GM12874 (cell line): ENCODE measurements around the gene IPO11.

Experiments used
- TF ChIP-seq, protein P1 (sequence below): IDR thresholded peaks from 2 replicates; pipeline ENCODE4 v1.5.1; 2011; ENCODE audit warnings: low read depth, mild to moderate bottlenecking, control low read depth, low read length, moderate library complexity; ENCODE audit not compliant: insufficient read depth

Gene IPO11

DNA sequence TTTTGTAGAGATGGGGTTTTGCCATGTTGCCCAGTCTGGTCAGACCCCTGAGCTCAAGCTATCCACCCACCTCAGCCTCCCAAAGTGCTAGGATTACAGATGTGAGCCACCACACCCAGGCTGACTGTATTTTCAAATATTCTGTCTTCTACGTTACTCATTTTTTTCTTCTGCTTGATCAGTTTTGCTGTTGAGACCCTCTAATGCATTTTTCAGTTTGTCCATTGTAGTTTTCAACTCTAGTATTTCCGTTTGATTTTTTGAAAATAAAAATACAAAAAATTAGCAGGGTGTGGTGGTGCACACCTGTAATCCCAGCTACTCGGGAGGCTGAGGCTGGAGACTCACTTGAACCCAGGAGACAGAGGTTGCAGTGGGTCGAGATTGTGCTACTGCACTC is 155.6 kb downstream of the IPO11 start:
- TF ChIP-seq, protein P1, sequence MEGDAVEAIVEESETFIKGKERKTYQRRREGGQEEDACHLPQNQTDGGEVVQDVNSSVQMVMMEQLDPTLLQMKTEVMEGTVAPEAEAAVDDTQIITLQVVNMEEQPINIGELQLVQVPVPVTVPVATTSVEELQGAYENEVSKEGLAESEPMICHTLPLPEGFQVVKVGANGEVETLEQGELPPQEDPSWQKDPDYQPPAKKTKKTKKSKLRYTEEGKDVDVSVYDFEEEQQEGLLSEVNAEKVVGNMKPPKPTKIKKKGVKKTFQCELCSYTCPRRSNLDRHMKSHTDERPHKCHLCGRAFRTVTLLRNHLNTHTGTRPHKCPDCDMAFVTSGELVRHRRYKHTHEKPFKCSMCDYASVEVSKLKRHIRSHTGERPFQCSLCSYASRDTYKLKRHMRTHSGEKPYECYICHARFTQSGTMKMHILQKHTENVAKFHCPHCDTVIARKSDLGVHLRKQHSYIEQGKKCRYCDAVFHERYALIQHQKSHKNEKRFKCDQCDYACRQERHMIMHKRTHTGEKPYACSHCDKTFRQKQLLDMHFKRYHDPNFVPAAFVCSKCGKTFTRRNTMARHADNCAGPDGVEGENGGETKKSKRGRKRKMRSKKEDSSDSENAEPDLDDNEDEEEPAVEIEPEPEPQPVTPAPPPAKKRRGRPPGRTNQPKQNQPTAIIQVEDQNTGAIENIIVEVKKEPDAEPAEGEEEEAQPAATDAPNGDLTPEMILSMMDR, result no peak

DNA sequence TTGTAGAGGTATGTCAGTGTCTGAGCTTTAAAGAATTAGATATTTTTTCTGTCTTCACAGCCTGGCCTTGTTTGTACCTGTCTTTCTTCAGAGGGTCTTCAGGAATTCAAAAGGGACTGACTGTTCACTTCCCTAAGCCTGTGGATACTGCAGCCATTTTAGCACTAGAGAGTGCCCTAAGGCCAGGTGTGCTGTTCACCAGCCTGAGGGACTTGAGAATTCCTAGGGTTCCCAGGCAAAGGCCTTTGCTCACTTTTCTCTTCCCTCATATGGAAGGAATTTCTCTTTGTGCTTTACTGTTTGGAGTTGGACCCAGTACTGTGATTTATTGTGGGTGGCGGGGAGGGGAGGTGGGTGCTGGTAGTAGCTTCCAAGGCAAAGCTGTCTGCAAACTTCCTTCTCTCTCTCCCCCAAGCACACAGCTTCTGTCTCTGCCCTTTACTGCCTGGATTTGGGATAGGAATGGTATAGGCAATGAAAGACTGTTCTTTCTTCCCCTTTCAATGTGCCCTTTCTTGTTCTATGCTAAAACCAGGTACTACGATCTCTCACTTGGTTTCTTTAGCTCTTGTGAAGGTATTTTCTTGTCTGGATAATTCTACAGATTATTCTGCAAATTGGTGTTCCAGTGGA is 156.4 kb downstream of the IPO11 start:
- TF ChIP-seq, protein P1, result no peak

DNA sequence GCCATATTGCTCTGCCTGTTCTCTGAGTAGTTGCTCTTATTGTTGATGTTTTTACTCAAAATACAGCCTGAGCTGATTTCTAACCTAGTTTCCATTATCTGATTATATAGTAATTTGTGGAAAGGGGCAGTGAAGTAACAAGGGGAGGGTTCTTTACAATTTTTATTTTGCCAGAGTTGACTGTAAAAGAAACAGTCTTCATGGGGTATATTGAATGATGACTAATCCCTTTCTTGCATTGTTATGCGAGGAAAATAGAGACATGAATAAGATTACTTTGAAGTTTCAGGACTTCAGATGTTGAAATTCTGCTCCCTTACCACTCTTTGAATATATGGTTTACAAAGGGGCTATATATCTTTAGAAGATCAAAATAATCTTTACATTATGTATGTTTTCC is 156.9 kb downstream of the IPO11 start:
- TF ChIP-seq, protein P1, result no peak

DNA sequence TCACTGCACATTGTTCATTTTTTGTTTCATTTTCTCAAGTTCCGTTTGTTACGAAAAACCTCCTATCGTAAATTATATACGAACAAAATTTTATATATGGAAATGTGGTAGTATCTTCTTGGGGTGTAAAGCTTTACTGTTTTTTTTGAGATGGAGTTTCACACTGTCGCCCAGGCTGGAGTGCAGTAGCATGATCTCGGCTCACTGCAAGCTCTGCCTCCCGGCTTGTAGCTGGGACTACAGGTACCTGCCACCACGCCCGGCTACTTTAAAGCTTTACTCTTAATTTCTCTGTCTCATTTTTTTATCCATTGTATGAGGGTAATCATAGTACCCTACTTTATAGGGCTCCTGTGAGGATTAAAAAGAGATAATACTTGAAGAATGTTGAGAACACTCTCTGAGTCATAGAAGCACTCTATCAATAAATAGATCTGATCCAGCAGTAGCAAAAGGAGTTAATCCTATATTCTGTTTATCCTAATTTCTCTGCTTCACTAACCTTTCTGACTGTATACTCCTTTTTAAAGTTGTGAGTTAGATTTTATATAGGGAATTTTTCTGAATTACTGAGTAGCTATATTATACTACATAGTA is 160.5 kb downstream of the IPO11 start:
- TF ChIP-seq, protein P1, result no peak

DNA sequence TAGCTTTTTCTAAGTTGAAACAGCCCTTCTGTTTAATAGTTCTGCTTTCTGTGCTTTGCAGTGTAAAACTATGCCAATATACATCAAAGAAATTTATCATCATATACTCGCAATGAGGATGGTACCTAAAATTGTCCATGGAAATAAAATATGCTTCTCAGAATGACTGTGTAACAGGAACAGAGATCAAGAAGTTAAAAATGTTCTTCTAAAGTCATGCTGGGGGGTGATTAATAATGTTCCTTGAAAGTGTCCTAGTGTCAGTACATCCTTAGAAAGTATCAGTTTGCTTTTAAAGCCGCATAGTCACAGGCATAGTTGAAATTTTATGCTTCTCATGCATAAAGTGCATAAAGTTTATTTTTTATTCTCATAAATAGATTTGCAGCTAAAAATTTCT is 162.0 kb downstream of the IPO11 start:
- TF ChIP-seq, protein P1, result no peak

DNA sequence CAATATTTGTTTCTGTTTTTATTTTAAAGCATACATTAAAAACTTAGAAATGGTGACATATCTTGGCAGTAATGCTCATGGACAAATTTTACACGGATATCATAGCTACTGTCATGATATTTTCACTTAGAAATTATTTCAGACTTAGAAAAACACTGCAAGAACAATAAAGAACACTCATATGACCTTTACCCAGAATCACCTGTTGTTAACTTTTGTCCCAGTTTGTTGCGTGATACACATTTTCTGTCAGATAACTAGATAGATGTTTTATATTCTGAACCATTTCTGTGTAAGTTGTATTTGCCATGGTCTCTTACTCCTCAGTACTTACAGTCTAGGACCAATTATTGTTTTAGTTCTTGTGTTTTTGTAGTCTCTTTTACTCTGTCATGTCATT is 162.5 kb downstream of the IPO11 start:
- TF ChIP-seq, protein P1, result no peak

DNA sequence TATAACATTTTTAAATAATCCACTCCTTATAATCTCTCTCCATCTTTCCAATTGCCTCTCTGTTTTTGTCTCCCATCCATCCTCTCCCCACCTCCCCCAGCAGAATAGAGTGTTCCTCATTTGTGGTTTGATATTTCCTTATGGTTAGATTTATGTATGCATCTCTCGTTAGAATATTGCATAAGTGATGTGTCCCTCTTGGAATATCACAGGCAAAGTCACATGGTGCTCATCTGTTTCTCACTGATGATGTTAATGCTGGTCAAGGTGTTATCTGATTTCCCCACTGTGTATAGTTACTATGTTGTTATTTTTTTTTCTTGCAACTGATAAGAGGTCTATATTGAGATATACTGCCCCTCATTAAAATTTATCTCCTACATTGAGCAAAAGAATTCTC is 162.9 kb downstream of the IPO11 start:
- TF ChIP-seq, protein P1, result no peak
